Measurements from ENCODE around the gene HCFC1R1. TPM values are rescaled to one million over a fixed set of nuclear protein-coding genes. Genes with fewer than 3 reads are reported as not detected.

HCFC1R1 gene
- total RNA-seq, 1 donor from 2014 or later, result 50.8 TPM

DNA sequence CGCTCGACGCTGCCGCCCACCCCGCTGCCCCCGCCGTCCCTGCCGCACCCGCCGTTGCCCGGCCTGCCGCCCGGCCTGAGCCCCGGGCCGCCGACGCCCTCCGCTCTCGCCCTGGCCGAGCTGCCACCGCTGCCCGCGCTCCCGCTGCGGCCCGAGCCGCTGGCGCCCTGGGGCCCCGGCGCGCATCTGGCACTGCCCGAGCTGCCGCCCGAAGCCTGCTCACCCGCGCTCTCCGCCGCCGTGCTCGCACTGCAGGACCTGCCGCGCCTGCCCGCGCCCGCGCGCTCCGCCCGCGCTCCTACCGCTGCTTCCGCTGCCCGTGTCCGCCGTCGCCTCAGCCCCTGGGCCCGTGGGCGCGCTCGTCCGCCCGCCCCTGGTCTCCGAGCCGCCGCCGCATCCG is 19.4 kb downstream of the HCFC1R1 start:
- H3K4me3 ChIP-seq, result peak overlapping the region in 1 of 2 donors; percentile 26
- no peak overlapping the region for H3K27ac ChIP-seq
- peaks cover 0 to 4% of the 10 kb centered on the region in 2 donors for H3K4me1 ChIP-seq
- TF ChIP-seq CTCF (IDR thresholded peaks at IDR 0.05), result no peak
- H3K9me3 ChIP-seq, result no peaks in the 10 kb centered on the region
- DNase-seq (ENCODE audit: low spot score in 2 of 2), result no peak
- H3K27me3 ChIP-seq, result peaks cover 10% of the 10 kb centered on the region
- H3K36me3 ChIP-seq, result no peaks in the 10 kb centered on the region
- intact Hi-C loops (cut with DNase I), result loop anchor here (1.0 kb wide), 1 partner anchor 16 kb away; the partner anchor contains the start of gene TNFRSF12A

DNA sequence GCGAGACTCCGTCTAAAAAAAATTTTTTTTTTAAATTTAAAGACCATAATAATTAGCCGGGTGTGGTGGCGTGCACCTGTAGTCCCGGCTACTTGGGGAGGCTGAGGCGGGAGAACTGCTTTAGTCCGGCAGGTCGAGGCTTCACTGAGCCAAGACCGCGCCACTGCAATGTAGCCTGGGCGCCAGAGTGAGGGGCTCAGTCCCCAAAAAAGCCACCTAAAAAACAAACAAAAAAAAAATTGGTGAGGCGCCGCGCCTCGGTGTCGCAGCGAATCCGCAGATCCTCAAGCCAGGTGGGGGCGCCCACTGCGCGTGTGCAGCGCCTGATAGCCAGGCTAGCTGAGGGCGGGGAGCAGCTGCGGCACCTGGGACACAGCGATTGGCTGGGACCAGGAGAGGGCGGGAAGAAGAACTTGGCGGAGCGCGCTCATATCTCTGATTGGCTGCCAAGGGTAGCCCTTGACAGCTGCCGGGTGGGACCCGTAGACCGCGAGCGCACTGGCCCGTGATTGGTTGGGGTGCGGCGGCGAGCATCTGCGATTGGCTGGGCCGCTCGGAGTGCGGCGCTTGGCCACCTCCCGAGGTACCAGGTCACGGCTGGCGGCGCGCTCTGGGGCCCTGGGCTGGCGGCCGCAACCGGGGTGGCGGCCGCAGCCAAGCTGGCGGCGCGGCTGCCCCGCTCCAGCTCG is 20.0 kb downstream of the HCFC1R1 start:
- Histone ChIP-seq H3K4me3 (peak overlapping the region in 1 of 2 donors; percentile 26), H3K36me3 (no peaks in the 10 kb centered on the region), H3K9me3 (no peaks in the 10 kb centered on the region), H3K27ac (no peak overlapping the region), H3K4me1 (peaks cover 0 to 4% of the 10 kb centered on the region in 2 donors), H3K27me3 (peaks cover 10% of the 10 kb centered on the region)
- intact Hi-C loops (cut with DNase I), result loop anchor here (1.0 kb wide), 1 partner anchor 17 kb away; the partner anchor contains the start of gene TNFRSF12A
- peak; percentile 37 to 66 (median 48) for TF ChIP-seq CTCF (IDR thresholded peaks at IDR 0.05)
- peak; percentile 87 to 97 for DNase-seq (ENCODE audit: low spot score in 2 of 2)

GRCh38 chr16:3001316-3001715 is 22.4 kb downstream of the HCFC1R1 start:
- Histone ChIP-seq H3K27ac (no peak overlapping the region), H3K4me1 (peaks cover 0 to 4% of the 10 kb centered on the region in 2 donors), H3K9me3 (no peaks in the 10 kb centered on the region), H3K27me3 (peaks cover 10% of the 10 kb centered on the region), H3K4me3 (no peak overlapping the region), H3K36me3 (no peaks in the 10 kb centered on the region)
- intact Hi-C loops (cut with DNase I), result no loop called here
- TF ChIP-seq CTCF (IDR thresholded peaks at IDR 0.05), result no peak
- no peak for DNase-seq (ENCODE audit: low spot score in 2 of 2)

- no peak overlapping the region for H3K4me3 ChIP-seq
- TF ChIP-seq CTCF (IDR thresholded peaks at IDR 0.05), result no peak
- H3K9me3 ChIP-seq, result no peaks in the 10 kb centered on the region
- intact Hi-C loops (cut with DNase I), result no loop called here
- peaks cover 5% of the 10 kb centered on the region for H3K27me3 ChIP-seq
- no peak overlapping the region for H3K27ac ChIP-seq
- no peaks in the 10 kb centered on the region for H3K36me3 ChIP-seq
- DNase-seq (ENCODE audit: low spot score in 2 of 2), result no peak
- peaks cover 0 to 4% of the 10 kb centered on the region in 2 donors for H3K4me1 ChIP-seq
Observed at GRCh38 chr16:3000540-3000939, 23.2 kb downstream of the HCFC1R1 start.

DNA sequence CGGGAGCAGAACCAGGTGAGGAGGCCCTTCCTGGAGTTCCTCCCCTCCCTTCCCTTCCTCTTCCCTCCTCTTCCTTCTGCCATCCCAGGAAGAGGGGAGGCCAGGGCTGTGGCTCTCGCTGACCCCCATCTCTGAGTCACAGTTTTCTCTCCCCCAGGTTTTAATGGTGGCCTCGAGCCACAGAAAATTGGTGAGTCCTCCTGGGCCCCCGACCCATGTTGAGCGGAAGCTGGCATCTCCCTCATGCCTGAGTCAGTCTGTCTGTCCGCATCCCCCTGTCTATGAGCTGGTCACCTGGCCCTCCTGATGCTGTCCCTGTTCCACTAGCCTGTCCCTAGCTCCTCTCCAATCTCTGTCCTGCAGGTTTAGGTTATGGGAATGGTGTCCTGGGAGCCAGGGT is 23.8 kb downstream of the HCFC1R1 start:
- no peaks in the 10 kb centered on the region for H3K36me3 ChIP-seq
- H3K9me3 ChIP-seq, result no peaks in the 10 kb centered on the region
- H3K4me3 ChIP-seq, result no peak overlapping the region
- DNase-seq (ENCODE audit: low spot score in 2 of 2), result no peak
- peaks cover 1% of the 10 kb centered on the region for H3K27me3 ChIP-seq
- no peak overlapping the region for H3K27ac ChIP-seq
- no peak for TF ChIP-seq CTCF (IDR thresholded peaks at IDR 0.05)
- H3K4me1 ChIP-seq, result peaks cover 0 to 3% of the 10 kb centered on the region in 2 donors
- intact Hi-C loops (cut with DNase I), result no loop called here

Measured in ascending aorta (tissue), 2 donors.